Measurements from ENCODE around the gene NONO. TPM values are rescaled to one million over a fixed set of nuclear protein-coding genes. Genes with fewer than 3 reads are reported as not detected.

NONO gene
- total RNA-seq, result 388 TPM
- 100 to 1,000 TPM; 171 to 182 (median 177) TPM for polyA plus RNA-seq

DNA sequence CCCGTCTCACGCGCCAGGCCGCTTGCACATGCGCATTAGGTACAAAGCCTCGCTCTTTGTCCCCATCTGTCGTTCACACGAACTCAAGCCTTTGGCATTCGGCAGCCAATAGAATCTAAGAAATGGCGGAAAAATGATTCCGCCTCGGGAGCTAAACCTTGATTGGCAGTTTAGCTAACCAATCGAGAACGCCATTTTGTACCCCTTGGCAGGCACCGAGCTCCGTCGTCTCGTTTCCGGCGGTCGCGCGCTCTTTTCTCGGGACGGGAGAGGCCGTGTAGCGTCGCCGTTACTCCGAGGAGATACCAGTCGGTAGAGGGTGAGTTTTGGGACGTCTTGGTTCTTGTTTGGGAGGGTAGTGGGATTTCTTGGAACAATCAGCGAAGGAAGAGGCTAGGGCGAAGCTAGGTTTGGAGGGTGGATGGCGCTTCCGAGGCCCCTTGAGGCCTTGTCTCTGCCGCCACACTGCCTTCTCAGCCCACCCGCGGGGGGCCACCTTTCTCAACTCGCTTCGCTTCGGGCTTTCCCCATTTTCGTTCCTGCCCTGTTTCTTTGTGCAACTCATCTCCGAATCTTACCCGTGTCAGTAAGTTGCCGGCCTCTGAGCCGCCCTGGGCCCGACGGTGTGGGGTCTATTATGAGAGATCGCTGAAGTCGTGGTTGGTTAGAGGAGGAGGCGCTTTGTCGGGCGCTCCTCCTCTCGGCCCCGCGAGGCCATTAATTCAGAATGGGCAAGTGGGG lies at the start of gene NONO:
Gene NONO (plus strand): TSS at position 233 of the 741 bp plus-strand sequence. CDS start 7,003 bp downstream, outside the sequence.
- H3K9me3 ChIP-seq (ENCODE audit: control insufficient read depth in 2 of 2, low read length in 2 of 2), result no peaks in the 10 kb centered on the region
- H3K36me3 ChIP-seq (ENCODE audit: control insufficient read depth, insufficient read depth, low read length), result peaks cover under 1% of the 10 kb centered on the region
- H3K27me3 ChIP-seq (ENCODE audit: control insufficient read depth, insufficient read depth, low read length), result no peaks in the 10 kb centered on the region
- peak within 1 kb of the TSS; percentile 99 for H3K27ac Mint-ChIP-seq
- no peaks in the 10 kb centered on the region for H3K9me3 Mint-ChIP-seq
- peak within 1 kb of the TSS; percentile 85 for H3K4me3 ChIP-seq (ENCODE audit: low read depth, low read length)
- H3K4me1 ChIP-seq (ENCODE audit: control insufficient read depth, insufficient read depth, low read length, poor library complexity, severe bottlenecking), result peaks cover 20% of the 10 kb centered on the region
- peak within 1 kb of the TSS; percentile 95 for H3K27ac ChIP-seq (ENCODE audit: insufficient read depth, low read length, poor library complexity, severe bottlenecking)
- ATAC-seq (ENCODE audit: low read depth in 2 of 2) (peak; percentile 91 to 92), DNase-seq (peak; percentile 82 to 98 (median 91))
- peaks cover 3 to 28% (median 10%) of the 10 kb centered on the region in 4 donors for H3K4me1 Mint-ChIP-seq
- H3K4me3 Mint-ChIP-seq, result peak within 1 kb of the TSS; percentile 96 to 100 (median 98)
- peaks cover under 1% of the 10 kb centered on the region for H3K36me3 Mint-ChIP-seq
- no peaks in the 10 kb centered on the region for H3K27me3 Mint-ChIP-seq

DNA sequence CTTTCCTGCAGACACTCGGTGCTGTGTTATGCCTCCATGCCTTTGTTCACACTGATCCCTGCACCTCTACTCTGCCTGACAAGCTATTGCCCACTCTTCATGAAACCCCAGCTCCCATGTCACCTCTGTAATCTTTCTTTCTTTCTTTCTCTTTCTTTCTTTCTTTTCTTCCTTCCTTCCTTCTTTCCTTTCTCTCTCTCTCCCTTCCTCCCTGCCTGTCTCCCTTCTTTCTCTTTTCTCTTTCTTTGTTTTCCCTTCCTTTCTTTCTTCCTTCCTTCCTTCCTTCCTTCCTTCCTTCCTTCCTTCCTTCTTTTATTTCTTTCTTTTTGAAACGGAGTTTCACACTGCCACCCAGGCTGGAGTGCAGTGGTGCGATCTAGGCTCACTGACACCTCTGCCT lies 48.0 kb upstream of the NONO start:
- Histone ChIP-seq H3K27me3 (ENCODE audit: control insufficient read depth, insufficient read depth, low read length) (no peaks in the 10 kb centered on the region), H3K9me3 (ENCODE audit: control insufficient read depth in 2 of 2, low read length in 2 of 2) (no peaks in the 10 kb centered on the region), H3K4me1 (ENCODE audit: control insufficient read depth, insufficient read depth, low read length, poor library complexity, severe bottlenecking) (no peaks in the 10 kb centered on the region), H3K27ac (ENCODE audit: insufficient read depth, low read length, poor library complexity, severe bottlenecking) (no peak overlapping the region), H3K4me3 (ENCODE audit: low read depth, low read length) (no peak overlapping the region), H3K36me3 (ENCODE audit: control insufficient read depth, insufficient read depth, low read length) (no peaks in the 10 kb centered on the region)
- no peak overlapping the region for H3K4me3 Mint-ChIP-seq
- peaks cover 0 to 7% (median 0%) of the 10 kb centered on the region in 4 donors for H3K4me1 Mint-ChIP-seq
- no peak overlapping the region for H3K27ac Mint-ChIP-seq
- peaks cover 0 to 2% (median 0%) of the 10 kb centered on the region in 7 donors for H3K9me3 Mint-ChIP-seq
- DNase-seq, result no peak
- peaks cover 8% of the 10 kb centered on the region for H3K36me3 Mint-ChIP-seq
- ATAC-seq (ENCODE audit: low read depth in 2 of 2), result no peak
- H3K27me3 Mint-ChIP-seq, result no peaks in the 10 kb centered on the region

DNA sequence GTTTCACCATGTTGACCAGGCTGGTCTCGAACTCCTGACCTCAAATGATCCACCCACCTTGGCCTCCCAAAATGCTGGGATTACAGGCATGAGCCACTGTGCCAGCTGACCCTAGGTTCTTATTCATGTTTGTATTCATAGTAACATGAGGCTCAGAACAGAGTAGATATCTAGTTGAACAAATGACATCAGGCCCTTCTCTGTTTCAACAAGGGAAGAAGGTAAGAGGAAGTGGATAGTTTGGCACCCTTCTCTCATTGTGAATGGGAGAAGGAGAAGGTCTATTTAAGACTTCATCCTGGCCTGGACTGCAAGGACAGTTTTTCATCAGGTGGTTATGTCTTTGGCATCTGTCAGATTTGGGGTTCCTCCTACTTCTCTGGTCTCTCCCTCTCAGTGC lies 46.6 kb upstream of the NONO start:
- no peak for DNase-seq
- H3K4me1 Mint-ChIP-seq, result peaks cover 0 to 7% (median 0%) of the 10 kb centered on the region in 4 donors
- Histone ChIP-seq H3K27ac (ENCODE audit: insufficient read depth, low read length, poor library complexity, severe bottlenecking) (no peak overlapping the region), H3K9me3 (ENCODE audit: control insufficient read depth in 2 of 2, low read length in 2 of 2) (no peaks in the 10 kb centered on the region), H3K27me3 (ENCODE audit: control insufficient read depth, insufficient read depth, low read length) (no peaks in the 10 kb centered on the region), H3K36me3 (ENCODE audit: control insufficient read depth, insufficient read depth, low read length) (peaks cover 4% of the 10 kb centered on the region), H3K4me3 (ENCODE audit: low read depth, low read length) (no peak overlapping the region), H3K4me1 (ENCODE audit: control insufficient read depth, insufficient read depth, low read length, poor library complexity, severe bottlenecking) (no peaks in the 10 kb centered on the region)
- H3K27ac Mint-ChIP-seq, result no peak overlapping the region
- H3K4me3 Mint-ChIP-seq, result no peak overlapping the region
- peaks cover 12% of the 10 kb centered on the region for H3K36me3 Mint-ChIP-seq
- ATAC-seq (ENCODE audit: low read depth in 2 of 2), result no peak
- no peaks in the 10 kb centered on the region for H3K27me3 Mint-ChIP-seq
- H3K9me3 Mint-ChIP-seq, result peaks cover 0 to 2% (median 0%) of the 10 kb centered on the region in 7 donors

DNA sequence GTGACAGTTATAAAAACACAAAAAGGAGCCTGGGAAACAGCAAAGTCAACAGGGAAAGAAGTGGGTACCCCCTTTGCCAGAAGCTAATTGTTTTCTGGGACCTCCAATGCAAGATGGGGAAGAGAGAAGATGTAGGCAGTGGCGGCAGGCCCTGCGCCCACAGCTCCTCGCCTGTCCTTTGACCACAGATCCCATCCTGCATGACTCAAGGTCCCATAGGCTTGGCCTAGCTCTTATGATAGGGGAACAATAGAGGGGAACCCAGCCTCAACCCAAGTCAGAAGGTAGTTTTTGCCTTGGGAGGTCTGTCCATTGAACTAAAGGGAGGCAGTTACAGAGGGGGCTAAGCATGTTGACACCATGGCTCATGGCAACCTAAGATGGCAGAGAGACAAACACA lies 43.7 kb upstream of the NONO start:
- Histone ChIP-seq H3K9me3 (ENCODE audit: control insufficient read depth in 2 of 2, low read length in 2 of 2) (no peaks in the 10 kb centered on the region), H3K36me3 (ENCODE audit: control insufficient read depth, insufficient read depth, low read length) (peaks cover 33% of the 10 kb centered on the region), H3K4me1 (ENCODE audit: control insufficient read depth, insufficient read depth, low read length, poor library complexity, severe bottlenecking) (no peaks in the 10 kb centered on the region), H3K27ac (ENCODE audit: insufficient read depth, low read length, poor library complexity, severe bottlenecking) (no peak overlapping the region), H3K27me3 (ENCODE audit: control insufficient read depth, insufficient read depth, low read length) (no peaks in the 10 kb centered on the region), H3K4me3 (ENCODE audit: low read depth, low read length) (no peak overlapping the region)
- no peak for DNase-seq
- Mint-ChIP-seq H3K9me3 (peaks cover 0 to 2% (median 0%) of the 10 kb centered on the region in 7 donors), H3K27ac (no peak overlapping the region), H3K36me3 (peaks cover 25% of the 10 kb centered on the region), H3K4me3 (no peak overlapping the region), H3K4me1 (peaks cover 0 to 7% (median under 1%) of the 10 kb centered on the region in 4 donors), H3K27me3 (no peaks in the 10 kb centered on the region)
- no peak for ATAC-seq (ENCODE audit: low read depth in 2 of 2)

DNA sequence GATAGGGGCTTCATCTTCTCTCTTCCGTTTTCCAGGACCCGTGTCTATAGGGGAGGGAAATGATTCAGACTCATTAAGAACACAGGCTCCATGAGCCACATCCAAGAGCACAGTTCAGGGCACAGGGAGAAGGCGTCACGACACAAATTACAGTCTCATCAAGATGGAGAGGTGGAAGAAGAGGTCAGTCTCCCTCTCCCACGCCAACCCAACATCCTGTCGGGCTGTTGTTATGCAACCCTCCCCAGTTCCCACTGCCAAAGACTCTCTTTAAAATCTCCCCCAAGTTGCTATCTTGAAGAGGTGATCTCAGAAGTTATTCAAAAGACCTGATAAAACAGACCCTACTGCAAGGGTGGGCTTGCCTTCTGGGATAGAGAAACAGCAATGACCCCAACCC lies 42.1 kb upstream of the NONO start:
- H3K4me1 Mint-ChIP-seq, result peaks cover 0 to 7% (median 2%) of the 10 kb centered on the region in 4 donors
- Histone ChIP-seq H3K36me3 (ENCODE audit: control insufficient read depth, insufficient read depth, low read length) (peaks cover 44% of the 10 kb centered on the region), H3K4me3 (ENCODE audit: low read depth, low read length) (no peak overlapping the region), H3K27me3 (ENCODE audit: control insufficient read depth, insufficient read depth, low read length) (no peaks in the 10 kb centered on the region), H3K27ac (ENCODE audit: insufficient read depth, low read length, poor library complexity, severe bottlenecking) (no peak overlapping the region), H3K9me3 (ENCODE audit: control insufficient read depth in 2 of 2, low read length in 2 of 2) (no peaks in the 10 kb centered on the region), H3K4me1 (ENCODE audit: control insufficient read depth, insufficient read depth, low read length, poor library complexity, severe bottlenecking) (no peaks in the 10 kb centered on the region)
- H3K4me3 Mint-ChIP-seq, result no peak overlapping the region
- H3K27me3 Mint-ChIP-seq, result no peaks in the 10 kb centered on the region
- peaks cover 0 to 2% (median 0%) of the 10 kb centered on the region in 7 donors for H3K9me3 Mint-ChIP-seq
- H3K36me3 Mint-ChIP-seq, result peaks cover 31% of the 10 kb centered on the region
- no peak for DNase-seq
- no peak for ATAC-seq (ENCODE audit: low read depth in 2 of 2)
- no peak overlapping the region for H3K27ac Mint-ChIP-seq

DNA sequence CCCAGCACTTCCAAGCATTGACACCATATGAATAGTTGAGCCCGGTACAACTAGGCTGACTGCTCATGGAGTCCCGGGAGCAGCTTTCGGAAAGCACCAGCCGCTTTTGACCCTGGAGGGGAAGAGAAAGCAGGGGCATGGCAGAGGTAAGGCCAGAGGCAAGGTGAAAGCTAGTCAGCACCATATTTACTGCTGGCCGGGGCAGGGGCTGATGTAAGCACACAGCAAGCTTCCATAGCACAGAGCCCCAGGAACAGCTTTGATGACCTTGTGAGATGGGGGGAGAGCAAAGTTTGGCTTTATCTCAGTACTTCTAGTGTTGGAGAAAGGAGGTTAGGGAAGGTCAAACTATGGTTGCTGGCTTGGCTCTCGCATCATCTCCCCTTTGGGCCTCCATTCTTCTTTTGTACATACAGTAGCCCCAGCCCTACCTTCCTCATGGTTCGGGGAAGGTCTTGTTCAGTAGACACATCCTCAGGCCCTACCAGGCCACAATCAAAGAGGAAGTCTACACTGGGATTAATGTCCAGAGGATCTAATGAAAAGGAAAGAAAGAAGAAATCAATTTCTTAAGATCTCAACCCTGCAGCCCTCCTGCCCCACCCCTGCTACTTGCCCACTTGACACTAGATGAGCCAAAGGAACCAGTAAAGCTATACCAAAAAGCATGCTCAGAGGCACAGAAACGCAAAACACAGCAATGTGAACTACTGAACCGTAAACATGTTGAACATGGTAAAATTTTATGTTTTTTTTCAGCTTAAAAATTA lies 38.9 kb upstream of the NONO start:
- peaks cover 31% of the 10 kb centered on the region for H3K36me3 Mint-ChIP-seq
- Histone ChIP-seq H3K4me1 (ENCODE audit: control insufficient read depth, insufficient read depth, low read length, poor library complexity, severe bottlenecking) (no peaks in the 10 kb centered on the region), H3K4me3 (ENCODE audit: low read depth, low read length) (no peak overlapping the region), H3K27ac (ENCODE audit: insufficient read depth, low read length, poor library complexity, severe bottlenecking) (no peak overlapping the region), H3K36me3 (ENCODE audit: control insufficient read depth, insufficient read depth, low read length) (peaks cover 60% of the 10 kb centered on the region), H3K9me3 (ENCODE audit: control insufficient read depth in 2 of 2, low read length in 2 of 2) (no peaks in the 10 kb centered on the region), H3K27me3 (ENCODE audit: control insufficient read depth, insufficient read depth, low read length) (no peaks in the 10 kb centered on the region)
- no peak overlapping the region for H3K27ac Mint-ChIP-seq
- DNase-seq (no peak), ATAC-seq (ENCODE audit: low read depth in 2 of 2) (no peak)
- H3K9me3 Mint-ChIP-seq, result no peaks in the 10 kb centered on the region
- H3K27me3 Mint-ChIP-seq, result no peaks in the 10 kb centered on the region
- H3K4me1 Mint-ChIP-seq, result peaks cover 0 to 5% (median 3%) of the 10 kb centered on the region in 4 donors
- no peak overlapping the region for H3K4me3 Mint-ChIP-seq

- no peaks in the 10 kb centered on the region for H3K9me3 ChIP-seq (ENCODE audit: control insufficient read depth in 2 of 2, low read length in 2 of 2)
These were observed 38.3 kb upstream of the NONO start for GRCh38 chrX:71245159-71245558.

More at GRCh38 chrX:71245159-71245558, 38.3 kb upstream of the NONO start:
- ATAC-seq (ENCODE audit: low read depth in 2 of 2), result no peak
- H3K27ac Mint-ChIP-seq, result peak overlapping the region in 1 of 3 donors; percentile 63
- peaks cover 30% of the 10 kb centered on the region for H3K36me3 Mint-ChIP-seq
- no peaks in the 10 kb centered on the region for H3K27me3 Mint-ChIP-seq
- H3K9me3 Mint-ChIP-seq, result no peaks in the 10 kb centered on the region
- Histone ChIP-seq H3K27ac (ENCODE audit: insufficient read depth, low read length, poor library complexity, severe bottlenecking) (no peak overlapping the region), H3K27me3 (ENCODE audit: control insufficient read depth, insufficient read depth, low read length) (no peaks in the 10 kb centered on the region), H3K4me3 (ENCODE audit: low read depth, low read length) (no peak overlapping the region), H3K36me3 (ENCODE audit: control insufficient read depth, insufficient read depth, low read length) (peaks cover 61% of the 10 kb centered on the region), H3K4me1 (ENCODE audit: control insufficient read depth, insufficient read depth, low read length, poor library complexity, severe bottlenecking) (no peaks in the 10 kb centered on the region)
- no peak overlapping the region for H3K4me3 Mint-ChIP-seq
- DNase-seq, result no peak
- peaks cover 0 to 5% (median 2%) of the 10 kb centered on the region in 4 donors for H3K4me1 Mint-ChIP-seq
